ENCODE results near the gene ACTRT2. TPM values are rescaled to one million over a fixed set of nuclear protein-coding genes. Genes with fewer than 3 reads are reported as not detected.

ACTRT2 gene
- polyA plus RNA-seq, 1 of the 3 experiments (the other 2 are of a cell fraction) = not detected

DNA sequence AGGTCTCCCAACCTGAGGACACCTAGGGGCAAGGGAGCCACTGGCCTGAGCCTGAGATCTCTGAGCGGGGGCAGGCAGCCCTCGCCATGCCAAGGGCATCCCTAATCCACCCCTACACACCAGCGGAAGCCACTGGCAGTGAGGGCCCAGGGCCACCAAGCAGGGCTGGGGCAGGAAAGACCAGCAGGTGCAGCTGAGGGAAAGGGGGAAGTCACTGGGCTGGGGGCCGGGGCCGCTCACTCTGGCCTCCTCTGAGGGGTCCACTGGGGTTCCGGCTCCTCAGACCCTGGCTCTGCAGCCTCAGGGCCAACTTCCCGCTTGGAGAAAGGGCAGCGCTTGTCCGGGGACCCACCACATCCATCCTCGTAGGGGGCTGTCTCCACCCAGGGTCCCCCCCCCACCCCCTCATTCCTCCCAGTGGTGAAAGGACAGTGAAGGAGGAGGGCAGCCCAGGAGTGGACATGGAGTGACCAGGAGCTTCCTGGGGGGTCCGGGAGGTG, 42.5 kb upstream of the ACTRT2 start:
- CTCF ChIA-PET = no interaction called here
- DNase-seq = no peak

More for the DNA sequence above, 42.5 kb upstream of the ACTRT2 start:
- Histone ChIP-seq H3K4me3 (ENCODE audit: low read depth in 2 of 2, low read length in 1 of 2) (no peak overlapping the region), H3K9me2 (no peaks in the 10 kb centered on the region), H3K9me3 (no peaks in the 10 kb centered on the region), H4K20me1 (ENCODE audit: insufficient read depth) (no peaks in the 10 kb centered on the region), H3K79me2 (ENCODE audit: insufficient read depth) (no peaks in the 10 kb centered on the region), H3K36me3 (replicated peaks in 1 of 2; ENCODE audit: control insufficient read depth in 1 of 2, insufficient read depth in 2 of 2, low read length in 1 of 2) (no peaks in the 10 kb centered on the region), H2AFZ (ENCODE audit: low read depth) (no peak overlapping the region), H3K4me1 (ENCODE audit: control insufficient read depth in 1 of 2, insufficient read depth in 2 of 2, low read depth in 1 of 2, low read length in 1 of 2) (no peaks in the 10 kb centered on the region), H3K9ac (no peak overlapping the region), H3F3A (replicated peaks; ENCODE audit: insufficient read depth) (no peaks in the 10 kb centered on the region), H3K4me2 (no peak overlapping the region), H3K27ac (ENCODE audit: low read depth in 2 of 2, low read length in 1 of 2) (no peak overlapping the region), H3K27me3 (ENCODE audit: insufficient read depth) (no peaks in the 10 kb centered on the region)
- no peak for TF ChIP-seq POLR2AphosphoS5 (IDR thresholded peaks at IDR 0.05; ENCODE audit: low read depth, low read length)
- no peak for TF ChIP-seq TAF1 (IDR thresholded peaks at IDR 0.05; ENCODE audit: borderline replicate concordance, low read depth, low read length)
- no peak for TF ChIP-seq FOXJ3 (CRISPR knock-in tag; IDR thresholded peaks at IDR 0.05)
- no peak for TF ChIP-seq NRF1 (IDR thresholded peaks at IDR 0.05; ENCODE audit: low read depth, low read length)
- no peak for TF ChIP-seq GABPA (IDR thresholded peaks at IDR 0.05; ENCODE audit: low read depth)
- TF ChIP-seq TCF12 (IDR thresholded peaks at IDR 0.05) = no peak
- TF ChIP-seq, protein P1, sequence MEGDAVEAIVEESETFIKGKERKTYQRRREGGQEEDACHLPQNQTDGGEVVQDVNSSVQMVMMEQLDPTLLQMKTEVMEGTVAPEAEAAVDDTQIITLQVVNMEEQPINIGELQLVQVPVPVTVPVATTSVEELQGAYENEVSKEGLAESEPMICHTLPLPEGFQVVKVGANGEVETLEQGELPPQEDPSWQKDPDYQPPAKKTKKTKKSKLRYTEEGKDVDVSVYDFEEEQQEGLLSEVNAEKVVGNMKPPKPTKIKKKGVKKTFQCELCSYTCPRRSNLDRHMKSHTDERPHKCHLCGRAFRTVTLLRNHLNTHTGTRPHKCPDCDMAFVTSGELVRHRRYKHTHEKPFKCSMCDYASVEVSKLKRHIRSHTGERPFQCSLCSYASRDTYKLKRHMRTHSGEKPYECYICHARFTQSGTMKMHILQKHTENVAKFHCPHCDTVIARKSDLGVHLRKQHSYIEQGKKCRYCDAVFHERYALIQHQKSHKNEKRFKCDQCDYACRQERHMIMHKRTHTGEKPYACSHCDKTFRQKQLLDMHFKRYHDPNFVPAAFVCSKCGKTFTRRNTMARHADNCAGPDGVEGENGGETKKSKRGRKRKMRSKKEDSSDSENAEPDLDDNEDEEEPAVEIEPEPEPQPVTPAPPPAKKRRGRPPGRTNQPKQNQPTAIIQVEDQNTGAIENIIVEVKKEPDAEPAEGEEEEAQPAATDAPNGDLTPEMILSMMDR (IDR thresholded peaks at IDR 0.05) = no peak
- TF ChIP-seq RFX5 (IDR thresholded peaks at IDR 0.05; ENCODE audit: low read length) = no peak
- TF ChIP-seq, protein P2, sequence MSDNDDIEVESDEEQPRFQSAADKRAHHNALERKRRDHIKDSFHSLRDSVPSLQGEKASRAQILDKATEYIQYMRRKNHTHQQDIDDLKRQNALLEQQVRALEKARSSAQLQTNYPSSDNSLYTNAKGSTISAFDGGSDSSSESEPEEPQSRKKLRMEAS (IDR thresholded peaks at IDR 0.05; ENCODE audit: low read depth) = no peak
- TF ChIP-seq GATA2 (CRISPR knock-in tag; IDR thresholded peaks at IDR 0.05) = no peak
- TF ChIP-seq JUND (IDR thresholded peaks at IDR 0.05) = no peak
- TF ChIP-seq EZH2phosphoT487 (IDR thresholded peaks at IDR 0.05; ENCODE audit: borderline replicate concordance, low read depth) = no peak
- TF ChIP-seq RCOR1 (IDR thresholded peaks at IDR 0.05; ENCODE audit: low read length) = no peak
- TF ChIP-seq, protein P3, sequence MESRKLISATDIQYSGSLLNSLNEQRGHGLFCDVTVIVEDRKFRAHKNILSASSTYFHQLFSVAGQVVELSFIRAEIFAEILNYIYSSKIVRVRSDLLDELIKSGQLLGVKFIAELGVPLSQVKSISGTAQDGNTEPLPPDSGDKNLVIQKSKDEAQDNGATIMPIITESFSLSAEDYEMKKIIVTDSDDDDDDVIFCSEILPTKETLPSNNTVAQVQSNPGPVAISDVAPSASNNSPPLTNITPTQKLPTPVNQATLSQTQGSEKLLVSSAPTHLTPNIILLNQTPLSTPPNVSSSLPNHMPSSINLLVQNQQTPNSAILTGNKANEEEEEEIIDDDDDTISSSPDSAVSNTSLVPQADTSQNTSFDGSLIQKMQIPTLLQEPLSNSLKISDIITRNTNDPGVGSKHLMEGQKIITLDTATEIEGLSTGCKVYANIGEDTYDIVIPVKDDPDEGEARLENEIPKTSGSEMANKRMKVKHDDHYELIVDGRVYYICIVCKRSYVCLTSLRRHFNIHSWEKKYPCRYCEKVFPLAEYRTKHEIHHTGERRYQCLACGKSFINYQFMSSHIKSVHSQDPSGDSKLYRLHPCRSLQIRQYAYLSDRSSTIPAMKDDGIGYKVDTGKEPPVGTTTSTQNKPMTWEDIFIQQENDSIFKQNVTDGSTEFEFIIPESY (IDR thresholded peaks at IDR 0.05; ENCODE audit: borderline replicate concordance, low read depth) = no peak
- TF ChIP-seq, protein P4, sequence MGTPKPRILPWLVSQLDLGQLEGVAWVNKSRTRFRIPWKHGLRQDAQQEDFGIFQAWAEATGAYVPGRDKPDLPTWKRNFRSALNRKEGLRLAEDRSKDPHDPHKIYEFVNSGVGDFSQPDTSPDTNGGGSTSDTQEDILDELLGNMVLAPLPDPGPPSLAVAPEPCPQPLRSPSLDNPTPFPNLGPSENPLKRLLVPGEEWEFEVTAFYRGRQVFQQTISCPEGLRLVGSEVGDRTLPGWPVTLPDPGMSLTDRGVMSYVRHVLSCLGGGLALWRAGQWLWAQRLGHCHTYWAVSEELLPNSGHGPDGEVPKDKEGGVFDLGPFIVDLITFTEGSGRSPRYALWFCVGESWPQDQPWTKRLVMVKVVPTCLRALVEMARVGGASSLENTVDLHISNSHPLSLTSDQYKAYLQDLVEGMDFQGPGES (IDR thresholded peaks at IDR 0.05; ENCODE audit: low read depth, low read length) = no peak
- no peak for TF ChIP-seq RXRA (IDR thresholded peaks at IDR 0.05; ENCODE audit: borderline replicate concordance, low read depth)
- TF ChIP-seq EP300 (IDR thresholded peaks at IDR 0.05; ENCODE audit: borderline replicate concordance in 1 of 2, low read depth in 1 of 2, low read length in 1 of 2) = no peak
- TF ChIP-seq NFIC (IDR thresholded peaks at IDR 0.05; ENCODE audit: borderline replicate concordance) = no peak
- POLR2A ChIA-PET = no interaction called here
- WGBS (ENCODE audit: low lambda C conversion rate) = 37% methylated on average over 2 of the region's 11 CpGs

Data from SK-N-SH (cell line).